ENCODE measurements around the gene MRPL43.

Gene MRPL43

GRCh38 chr10:101002456-101002855 lies 15.2 kb upstream of the MRPL43 start:
- no peak for DNase-seq (ENCODE audit: low read depth)

- no peak for DNase-seq (ENCODE audit: low read depth)
These were observed 14.3 kb upstream of the MRPL43 start for GRCh38 chr10:101001659-101002035.

- DNase-seq (ENCODE audit: low read depth) = no peak
These were observed 13.8 kb upstream of the MRPL43 start for GRCh38 chr10:101000915-101001658.

- no peak for DNase-seq (ENCODE audit: low read depth)
These were observed 13.0 kb upstream of the MRPL43 start for GRCh38 chr10:101000127-101000914.

- DNase-seq (ENCODE audit: low read depth) = no peak
These were observed 12.4 kb upstream of the MRPL43 start, which contains the start of gene LZTS2 for GRCh38 chr10:100999742-101000126. LZTS2 (plus strand) TSS chr10:100999808; CDS start chr10:101002539, 2,731 bp downstream.

- peak; percentile 60 for DNase-seq (ENCODE audit: low read depth)
These were observed 11.9 kb upstream of the MRPL43 start for GRCh38 chr10:100998991-100999741.

GRCh38 chr10:100998183-100998990 lies 11.1 kb upstream of the MRPL43 start:
- peak; percentile 25 for DNase-seq (ENCODE audit: low read depth)

GRCh38 chr10:100997360-100998182 lies 10.3 kb upstream of the MRPL43 start:
- DNase-seq (ENCODE audit: low read depth) = peak; percentile 50

GRCh38 chr10:100996678-100997359 lies 9.5 kb upstream of the MRPL43 start:
- DNase-seq (ENCODE audit: low read depth) = no peak

GRCh38 chr10:100995181-100995580 lies 7.9 kb upstream of the MRPL43 start:
- DNase-seq (ENCODE audit: low read depth) = no peak

- DNase-seq (ENCODE audit: low read depth) = no peak
These were observed 6.8 kb upstream of the MRPL43 start for GRCh38 chr10:100993986-100994708.

GRCh38 chr10:100989088-100989487 lies 1.8 kb upstream of the MRPL43 start:
- no peak for DNase-seq (ENCODE audit: low read depth)

GRCh38 chr10:100988166-100988565 lies 869 bp upstream of the MRPL43 start:
- no peak for DNase-seq (ENCODE audit: low read depth)

GRCh38 chr10:100987685-100988049 lies 370 bp upstream of the MRPL43 start:
- DNase-seq (ENCODE audit: low read depth) = no peak

GRCh38 chr10:100986623-100986951 lies 710 bp downstream of the MRPL43 start:
- no peak for DNase-seq (ENCODE audit: low read depth)

- no peak for DNase-seq (ENCODE audit: low read depth)
These were observed 2.0 kb downstream of the MRPL43 start for GRCh38 chr10:100985336-100985735.

- no peak for DNase-seq (ENCODE audit: low read depth)
These were observed 2.6 kb downstream of the MRPL43 start for GRCh38 chr10:100984672-100985177.

- DNase-seq (ENCODE audit: low read depth) = no peak
These were observed 3.2 kb downstream of the MRPL43 start for GRCh38 chr10:100983868-100984671.
